Parathyroid adenoma (tissue), 2 donors: ENCODE data around the gene CTDSP1.

Experiments used
- H2AFZ ChIP-seq: fragments of 300-600 bp; sonication (generic); one replicate; pipeline ENCODE4 v1.7.0; 2017; ENCODE audit warnings: antibody characterized with exemption, mild to moderate bottlenecking
- H3K27ac ChIP-seq: fragments of 300-600 bp; sonication (generic); one replicate; pipeline ENCODE4 v1.7.0; 2017
- H3K27me3 ChIP-seq: fragments of 300-600 bp; sonication (generic); one replicate; pipeline ENCODE4 v1.7.0; 2017; ENCODE audit warnings: low read length; ENCODE audit not compliant: control insufficient read depth, insufficient read depth
- H3K36me3 ChIP-seq: fragments of 300-600 bp; sonication (generic); one replicate; pipeline ENCODE4 v1.7.0; 2017; ENCODE audit warnings: low read length; ENCODE audit not compliant: control insufficient read depth, insufficient read depth
- H3K4me1 ChIP-seq: fragments of 300-600 bp; sonication (generic); one replicate; pipeline ENCODE4 v1.7.0; 2017; ENCODE audit warnings: control low read depth
- H3K4me2 ChIP-seq: fragments of 300-600 bp; sonication (generic); one replicate; pipeline ENCODE4 v1.7.0; 2017; ENCODE audit warnings: low read length
- H3K4me3 ChIP-seq: fragments of 300-600 bp; sonication (generic); one replicate; pipeline ENCODE4 v1.7.0; 2017; ENCODE audit warnings: low read depth, low read length
- H3K79me2 ChIP-seq: fragments of 300-600 bp; sonication (generic); one replicate; pipeline ENCODE4 v1.7.0; 2017; ENCODE audit warnings: control low read depth
- H3K9ac ChIP-seq: fragments of 300-600 bp; sonication (generic); one replicate; pipeline ENCODE4 v1.7.0; 2017; ENCODE audit warnings: mild to moderate bottlenecking
- H3K9me3 ChIP-seq: fragments of 300-600 bp; sonication (generic); one replicate; pipeline ENCODE4 v1.7.0; 2017; ENCODE audit warnings: low read length; ENCODE audit not compliant: control insufficient read depth
- CTCF ChIP-seq: fragments of 300-600 bp; sonication (generic); IDR thresholded peaks from one replicate; pipeline ENCODE4 v1.7.0; 2017; ENCODE audit warnings: antibody characterized with exemption, mild to moderate bottlenecking
- donor health status: primary hyperparathyroidism.

The CTDSP1 gene

GRCh38 chr2:218406209-218406948, 6.7 kb downstream of the CTDSP1 start:
- H3K4me1 ChIP-seq: peaks cover 16% of the 10 kb centered on the region
- H3K4me3 ChIP-seq: peak overlapping the region; percentile 43
- peak overlapping the region; percentile 85 for H3K27ac ChIP-seq

GRCh38 chr2:218406949-218407618, 7.4 kb downstream of the CTDSP1 start:
- H3K79me2 ChIP-seq: peaks cover 4% of the 10 kb centered on the region
- peaks cover 11% of the 10 kb centered on the region for H3K4me1 ChIP-seq
- no peaks in the 10 kb centered on the region for H3K36me3 ChIP-seq
- peak overlapping the region; percentile 42 for H3K4me3 ChIP-seq
- H3K9ac ChIP-seq: no peak overlapping the region
- peak overlapping the region; percentile 68 for H3K27ac ChIP-seq
- H3K9me3 ChIP-seq: no peaks in the 10 kb centered on the region
- H3K4me2 ChIP-seq: peak overlapping the region; percentile 83
- H3K27me3 ChIP-seq: no peaks in the 10 kb centered on the region
- TF ChIP-seq CTCF: no peak
- peak overlapping the region; percentile 96 for H2AFZ ChIP-seq

More at GRCh38 chr2:218406209-218406948, 6.7 kb downstream of the CTDSP1 start:
- H3K9me3 ChIP-seq: no peaks in the 10 kb centered on the region
- peak overlapping the region; percentile 96 for H2AFZ ChIP-seq
- no peaks in the 10 kb centered on the region for H3K27me3 ChIP-seq
- TF ChIP-seq CTCF: peak; percentile 85
- peaks cover 7% of the 10 kb centered on the region for H3K79me2 ChIP-seq
- H3K4me2 ChIP-seq: peak overlapping the region; percentile 83
- no peaks in the 10 kb centered on the region for H3K36me3 ChIP-seq
- no peak overlapping the region for H3K9ac ChIP-seq

- Histone ChIP-seq H3K9ac (no peak overlapping the region), H2AFZ (peak overlapping the region; percentile 23), H3K4me1 (peaks cover 11% of the 10 kb centered on the region), H3K4me2 (no peak overlapping the region), H3K4me3 (no peak overlapping the region), H3K27ac (no peak overlapping the region), H3K36me3 (no peaks in the 10 kb centered on the region), H3K79me2 (peaks cover 2% of the 10 kb centered on the region), H3K27me3 (no peaks in the 10 kb centered on the region), H3K9me3 (no peaks in the 10 kb centered on the region)
- TF ChIP-seq CTCF: no peak
These were observed 8.0 kb downstream of the CTDSP1 start for GRCh38 chr2:218407717-218408116.

- no peaks in the 10 kb centered on the region for H3K79me2 ChIP-seq
- no peaks in the 10 kb centered on the region for H3K4me1 ChIP-seq
- H3K27me3 ChIP-seq: no peaks in the 10 kb centered on the region
- no peak overlapping the region for H3K4me2 ChIP-seq
- TF ChIP-seq CTCF: no peak
- no peak overlapping the region for H3K4me3 ChIP-seq
- H3K9ac ChIP-seq: no peak overlapping the region
- H2AFZ ChIP-seq: no peak overlapping the region
- H3K36me3 ChIP-seq: no peaks in the 10 kb centered on the region
- no peaks in the 10 kb centered on the region for H3K9me3 ChIP-seq
- no peak overlapping the region for H3K27ac ChIP-seq
These were observed 18.7 kb downstream of the CTDSP1 start for GRCh38 chr2:218418321-218418716.
